GM12801 (cell line): ENCODE measurements around the gene GOT1.

Source experiments
- CTCF ChIP-seq: IDR thresholded peaks from one replicate; pipeline ENCODE4 v1.5.1; 2011; ENCODE audit warnings: control low read depth; ENCODE audit not compliant: insufficient read length; ENCODE audit errors: extremely low read depth

GOT1 gene

DNA sequence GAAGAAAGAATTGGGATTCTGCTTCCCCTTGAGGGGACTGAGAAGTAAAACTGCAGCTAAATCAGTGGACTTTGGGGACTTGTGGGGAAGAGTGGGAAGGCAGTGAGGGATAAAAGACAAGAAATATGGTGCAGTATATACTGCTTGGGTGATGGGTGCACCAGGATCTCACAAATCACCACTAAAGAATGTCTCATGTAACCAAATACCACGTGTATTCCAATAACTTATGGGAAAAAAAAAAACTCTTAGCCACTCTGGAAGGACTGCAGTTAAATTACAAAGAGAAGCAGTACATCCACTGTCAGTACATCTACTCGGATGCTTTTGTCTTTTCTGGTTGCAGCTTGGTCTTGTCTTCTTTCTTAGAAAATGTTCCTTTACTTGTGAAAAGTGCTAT, 27.4 kb upstream of the GOT1 start:
- no peak for TF ChIP-seq CTCF

DNA sequence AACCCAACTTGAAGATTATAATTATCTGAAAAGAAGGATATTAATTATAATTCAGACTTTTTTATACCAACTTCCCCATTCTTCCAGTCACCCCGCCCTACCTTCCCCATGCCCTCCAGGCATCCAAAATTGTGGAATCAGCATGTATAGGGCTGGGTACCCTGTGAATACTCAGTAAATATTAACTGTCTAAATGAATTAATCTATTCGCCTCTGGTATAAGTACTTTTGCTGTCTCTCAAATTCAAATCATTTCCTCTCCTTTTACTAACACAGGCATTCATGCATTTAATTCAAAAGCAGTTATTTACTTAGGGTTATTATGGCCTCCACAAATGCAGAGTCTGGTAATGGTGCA, 26.5 kb upstream of the GOT1 start:
- TF ChIP-seq CTCF, result no peak

DNA sequence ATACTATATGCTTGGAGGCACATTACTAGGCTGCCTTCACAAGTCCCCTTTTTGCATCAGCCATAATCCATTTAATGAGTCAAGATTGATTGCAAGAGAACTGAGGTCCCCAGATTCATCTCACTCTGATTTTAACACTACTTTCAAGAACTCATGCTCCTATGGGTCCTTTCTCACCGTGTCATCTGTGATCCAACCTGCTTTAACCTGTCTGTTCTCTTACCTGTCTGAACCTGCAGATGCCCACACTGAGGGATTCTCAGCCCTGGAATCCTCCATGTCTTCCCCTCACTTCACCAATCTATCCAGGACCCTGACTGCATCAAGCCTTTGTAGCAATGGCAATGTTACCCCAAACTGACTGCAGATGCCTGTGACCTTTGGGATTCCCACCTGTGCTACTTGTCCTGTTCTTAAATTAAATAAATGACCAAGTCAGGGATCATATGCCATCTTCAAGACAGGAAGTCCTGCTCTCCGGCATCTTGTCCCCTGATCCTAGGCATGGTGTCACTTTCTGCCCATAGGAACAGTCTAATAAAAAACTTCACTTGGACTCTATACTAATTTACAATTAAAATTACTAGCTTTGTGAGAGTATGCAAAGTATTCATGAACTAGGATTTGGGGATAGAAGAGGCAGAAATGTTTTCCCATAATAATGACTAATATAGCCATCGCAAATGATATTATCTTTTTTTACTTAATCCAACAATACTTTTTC, 25.9 kb upstream of the GOT1 start:
- no peak for TF ChIP-seq CTCF

- no peak for TF ChIP-seq CTCF
Measured at GRCh38 chr10:99451981-99452380, 21.6 kb upstream of the GOT1 start.

DNA sequence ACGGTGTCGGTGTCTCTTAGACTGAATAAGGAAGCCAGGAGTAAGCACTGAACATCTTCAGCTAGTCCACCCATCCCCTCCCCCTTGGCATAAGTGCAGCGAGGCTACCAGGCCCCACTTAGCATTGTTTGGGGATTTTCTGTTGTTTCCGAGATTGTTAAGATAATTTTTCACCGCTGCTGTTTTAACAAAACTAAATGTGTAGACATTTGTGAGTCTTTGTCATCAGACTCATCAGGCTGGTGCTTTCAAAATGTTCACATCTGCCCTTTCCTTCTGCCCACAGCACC, 21.0 kb upstream of the GOT1 start:
- no peak for TF ChIP-seq CTCF

DNA sequence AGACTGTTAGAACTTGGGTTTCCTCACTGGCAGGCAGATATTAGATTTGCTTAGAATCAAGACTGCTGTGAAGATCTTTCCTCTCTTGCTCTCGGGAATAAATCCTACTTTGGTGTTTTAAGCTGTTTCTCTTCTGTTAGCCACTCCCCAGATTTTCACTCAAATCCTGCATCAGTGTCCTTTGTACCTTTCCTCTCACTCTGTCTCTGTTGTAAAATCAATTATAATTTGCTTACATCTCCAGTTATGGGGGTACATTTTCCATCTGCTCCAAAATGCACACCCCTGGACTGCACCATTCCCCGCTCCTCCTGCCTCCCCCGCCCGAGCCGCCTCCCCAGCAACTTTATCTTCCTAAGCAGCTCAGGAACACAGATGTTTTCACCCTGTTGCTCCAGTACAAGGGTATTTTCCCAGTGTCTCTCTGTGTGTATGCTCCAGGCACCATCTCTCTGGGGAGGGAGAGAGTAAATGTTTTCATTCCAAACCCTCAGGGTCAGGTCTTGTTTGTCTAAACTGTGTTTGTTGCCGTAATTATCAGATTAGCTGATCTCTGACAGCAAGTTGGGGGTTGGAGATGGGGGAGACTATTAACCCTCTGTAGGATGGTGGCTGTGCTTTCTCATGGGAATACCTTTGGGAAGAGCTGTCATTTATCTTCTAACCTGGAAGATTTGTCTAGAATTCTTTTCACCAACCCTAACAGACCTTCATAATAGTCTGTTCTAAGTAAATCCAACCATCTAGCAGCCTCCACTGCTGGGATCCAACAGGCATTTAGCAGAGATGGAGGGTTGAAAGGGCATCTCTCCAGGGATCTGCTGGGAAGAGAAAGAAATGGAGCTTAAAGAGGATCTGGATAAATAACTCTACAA, 20.4 kb upstream of the GOT1 start:
- no peak for TF ChIP-seq CTCF

DNA sequence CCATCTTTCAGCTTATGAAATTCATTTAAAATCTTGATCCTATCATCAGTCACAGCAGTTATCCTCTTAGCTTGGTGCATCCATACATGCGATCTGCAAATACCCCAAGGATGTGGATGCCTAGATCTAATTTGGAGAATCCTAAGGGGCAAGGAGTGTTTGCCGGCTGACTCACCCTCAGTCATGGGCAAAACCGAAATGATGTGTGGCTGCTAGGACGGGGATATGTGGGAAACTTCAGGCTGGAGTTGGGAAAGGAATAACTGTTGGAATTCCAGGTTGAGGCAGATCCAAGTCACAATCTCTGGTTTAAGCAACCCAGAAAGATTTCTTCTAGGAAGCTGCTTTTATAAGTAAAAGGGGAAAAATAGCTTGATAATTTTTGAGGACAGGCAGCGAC, 19.7 kb upstream of the GOT1 start:
- no peak for TF ChIP-seq CTCF
